ENCODE measurements around the gene IL33. TPM values are rescaled to one million over a fixed set of nuclear protein-coding genes. Genes with fewer than 3 reads are reported as not detected.

Gene IL33
- total RNA-seq, 4 donors from 2014 or later: 2.2 to 25.1 (median 6.3) TPM

GRCh38 chr9:6230037-6230780 lies 14.6 kb downstream of the IL33 start:
- Histone ChIP-seq H3K36me3 (no peaks in the 10 kb centered on the region), H3K27ac (no peak overlapping the region), H3K4me1 (peaks cover 6 to 32% (median 23%) of the 10 kb centered on the region in 4 donors), H3K4me3 (no peak overlapping the region), H3K27me3 (no peaks in the 10 kb centered on the region), H3K9me3 (no peaks in the 10 kb centered on the region)
- DNase-seq: no peak
- intact Hi-C loops (cut with DNase I; ENCODE audit: low total_unique reads) (no loop called here), in situ Hi-C loops (cut with MboI; ENCODE audit: low pct_ligation_motif_present in 1 of 4, low pct_unique_long_range_greater_than_20kb in 1 of 4, low sequenced_read_pairs in 3 of 4) (no loop called here)
- TF ChIP-seq POLR2AphosphoS5 (IDR thresholded peaks at IDR 0.05) (no peak), POLR2A (IDR thresholded peaks at IDR 0.05) (no peak), EP300 (IDR thresholded peaks at IDR 0.05; ENCODE audit: low read depth) (no peak), CTCF (IDR thresholded peaks at IDR 0.05) (no peak)
- 41 to 51% methylated on average over 2 of the region's 2 CpGs for WGBS, 2 donors (ENCODE audit: low coverage in 1 of 2)

- in situ Hi-C loops (cut with MboI; ENCODE audit: low pct_ligation_motif_present in 1 of 4, low pct_unique_long_range_greater_than_20kb in 1 of 4, low sequenced_read_pairs in 3 of 4): no loop called here
- Histone ChIP-seq H3K4me1 (peaks cover 6 to 39% (median 18%) of the 10 kb centered on the region in 4 donors), H3K4me3 (no peak overlapping the region), H3K36me3 (no peaks in the 10 kb centered on the region), H3K27me3 (no peaks in the 10 kb centered on the region), H3K9me3 (no peaks in the 10 kb centered on the region), H3K27ac (no peak overlapping the region)
- intact Hi-C loops (cut with DNase I; ENCODE audit: low total_unique reads): no loop called here
- DNase-seq: no peak
- TF ChIP-seq POLR2AphosphoS5 (IDR thresholded peaks at IDR 0.05) (no peak), CTCF (IDR thresholded peaks at IDR 0.05) (no peak), POLR2A (IDR thresholded peaks at IDR 0.05) (no peak), EP300 (IDR thresholded peaks at IDR 0.05; ENCODE audit: low read depth) (no peak)
These were observed 16.8 kb downstream of the IL33 start for GRCh38 chr9:6232336-6232945.

- TF ChIP-seq CTCF (IDR thresholded peaks at IDR 0.05): no peak
- TF ChIP-seq POLR2AphosphoS5 (IDR thresholded peaks at IDR 0.05): no peak
- no peak for TF ChIP-seq POLR2A (IDR thresholded peaks at IDR 0.05)
- no peak for TF ChIP-seq EP300 (IDR thresholded peaks at IDR 0.05; ENCODE audit: low read depth)
- in situ Hi-C loops (cut with MboI; ENCODE audit: low pct_ligation_motif_present in 1 of 4, low pct_unique_long_range_greater_than_20kb in 1 of 4, low sequenced_read_pairs in 3 of 4) (no loop called here), intact Hi-C loops (cut with DNase I; ENCODE audit: low total_unique reads) (no loop called here)
- no peaks in the 10 kb centered on the region for H3K9me3 ChIP-seq
- H3K4me3 ChIP-seq: no peak overlapping the region
- no peaks in the 10 kb centered on the region for H3K36me3 ChIP-seq
- whole genome bisulfite sequencing, 2 donors (ENCODE audit: low coverage in 1 of 2): 36 to 44% methylated on average over 1 of the region's 1 CpG
- H3K4me1 ChIP-seq: peaks cover 5 to 47% (median 20%) of the 10 kb centered on the region in 4 donors
- H3K27ac ChIP-seq: no peak overlapping the region
- no peaks in the 10 kb centered on the region for H3K27me3 ChIP-seq
- no peak for DNase-seq
These were observed 18.4 kb downstream of the IL33 start for GRCh38 chr9:6234014-6234413.

- peaks cover 0 to 35% (median 8%) of the 10 kb centered on the region in 4 donors for H3K4me1 ChIP-seq
- H3K27ac ChIP-seq: no peak overlapping the region
- no peaks in the 10 kb centered on the region for H3K36me3 ChIP-seq
- no peak for TF ChIP-seq CTCF (IDR thresholded peaks at IDR 0.05)
- TF ChIP-seq EP300 (IDR thresholded peaks at IDR 0.05; ENCODE audit: low read depth): no peak
- no peak for TF ChIP-seq POLR2AphosphoS5 (IDR thresholded peaks at IDR 0.05)
- TF ChIP-seq POLR2A (IDR thresholded peaks at IDR 0.05): no peak
- intact Hi-C loops (cut with DNase I; ENCODE audit: low total_unique reads): no loop called here
- no peaks in the 10 kb centered on the region for H3K9me3 ChIP-seq
- H3K27me3 ChIP-seq: no peaks in the 10 kb centered on the region
- DNase-seq: no peak
- H3K4me3 ChIP-seq: no peak overlapping the region
- WGBS, 2 donors (ENCODE audit: low coverage in 1 of 2): 63 to 81% methylated on average over 2 of the region's 2 CpGs
- in situ Hi-C loops (cut with MboI; ENCODE audit: low pct_ligation_motif_present in 1 of 4, low pct_unique_long_range_greater_than_20kb in 1 of 4, low sequenced_read_pairs in 3 of 4): no loop called here
These were observed 21.7 kb downstream of the IL33 start for GRCh38 chr9:6237267-6237666.
